ENCODE results near the gene HHIPL1.

HHIPL1 gene

DNA sequence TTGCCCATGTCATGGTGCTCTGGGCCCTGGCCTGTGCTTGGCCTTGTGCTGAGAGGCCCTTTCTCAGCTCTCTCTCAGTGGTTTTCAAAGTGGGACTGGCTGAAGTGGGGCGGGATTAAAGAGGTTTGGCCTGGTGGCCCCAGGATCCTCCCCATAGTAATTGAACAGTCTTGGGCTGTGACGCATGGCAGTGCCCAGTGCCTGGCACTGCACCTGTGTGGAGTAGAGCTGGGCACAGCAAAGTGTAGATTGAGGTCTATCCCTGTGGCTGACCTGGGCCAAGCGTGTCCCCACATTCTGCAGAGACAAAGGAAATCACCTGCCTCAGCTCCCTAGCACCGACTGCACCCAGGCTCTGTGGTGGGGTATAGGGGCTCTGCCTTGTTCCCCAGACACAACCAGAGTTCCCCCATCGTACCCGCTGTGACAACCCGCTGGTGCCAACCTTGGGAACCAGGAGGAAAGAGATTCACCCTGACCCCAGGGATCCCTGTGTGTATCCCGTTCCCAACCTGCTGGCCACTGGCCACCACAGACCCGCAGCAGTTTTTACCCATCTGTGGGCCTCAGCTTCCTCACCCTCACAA lies 29.2 kb downstream of the HHIPL1 start:
- Histone ChIP-seq H3K27me3 (replicated peaks) (peaks cover 3% of the 10 kb centered on the region), H3K27ac (no peak overlapping the region), H3K4me3 (ENCODE audit: low read depth, low read length) (no peak overlapping the region), H3K36me3 (replicated peaks) (no peaks in the 10 kb centered on the region)
- TF ChIP-seq, protein P1, sequence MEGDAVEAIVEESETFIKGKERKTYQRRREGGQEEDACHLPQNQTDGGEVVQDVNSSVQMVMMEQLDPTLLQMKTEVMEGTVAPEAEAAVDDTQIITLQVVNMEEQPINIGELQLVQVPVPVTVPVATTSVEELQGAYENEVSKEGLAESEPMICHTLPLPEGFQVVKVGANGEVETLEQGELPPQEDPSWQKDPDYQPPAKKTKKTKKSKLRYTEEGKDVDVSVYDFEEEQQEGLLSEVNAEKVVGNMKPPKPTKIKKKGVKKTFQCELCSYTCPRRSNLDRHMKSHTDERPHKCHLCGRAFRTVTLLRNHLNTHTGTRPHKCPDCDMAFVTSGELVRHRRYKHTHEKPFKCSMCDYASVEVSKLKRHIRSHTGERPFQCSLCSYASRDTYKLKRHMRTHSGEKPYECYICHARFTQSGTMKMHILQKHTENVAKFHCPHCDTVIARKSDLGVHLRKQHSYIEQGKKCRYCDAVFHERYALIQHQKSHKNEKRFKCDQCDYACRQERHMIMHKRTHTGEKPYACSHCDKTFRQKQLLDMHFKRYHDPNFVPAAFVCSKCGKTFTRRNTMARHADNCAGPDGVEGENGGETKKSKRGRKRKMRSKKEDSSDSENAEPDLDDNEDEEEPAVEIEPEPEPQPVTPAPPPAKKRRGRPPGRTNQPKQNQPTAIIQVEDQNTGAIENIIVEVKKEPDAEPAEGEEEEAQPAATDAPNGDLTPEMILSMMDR (IDR thresholded peaks at IDR 0.05; ENCODE audit: low read depth, low read length, missing control alignments) = no peak
- no peak for DNase-seq
- in situ Hi-C loops (cut with HindIII; ENCODE audit: low pct_ligation_motif_present, low sequenced_read_pairs) = no loop called here

DNA sequence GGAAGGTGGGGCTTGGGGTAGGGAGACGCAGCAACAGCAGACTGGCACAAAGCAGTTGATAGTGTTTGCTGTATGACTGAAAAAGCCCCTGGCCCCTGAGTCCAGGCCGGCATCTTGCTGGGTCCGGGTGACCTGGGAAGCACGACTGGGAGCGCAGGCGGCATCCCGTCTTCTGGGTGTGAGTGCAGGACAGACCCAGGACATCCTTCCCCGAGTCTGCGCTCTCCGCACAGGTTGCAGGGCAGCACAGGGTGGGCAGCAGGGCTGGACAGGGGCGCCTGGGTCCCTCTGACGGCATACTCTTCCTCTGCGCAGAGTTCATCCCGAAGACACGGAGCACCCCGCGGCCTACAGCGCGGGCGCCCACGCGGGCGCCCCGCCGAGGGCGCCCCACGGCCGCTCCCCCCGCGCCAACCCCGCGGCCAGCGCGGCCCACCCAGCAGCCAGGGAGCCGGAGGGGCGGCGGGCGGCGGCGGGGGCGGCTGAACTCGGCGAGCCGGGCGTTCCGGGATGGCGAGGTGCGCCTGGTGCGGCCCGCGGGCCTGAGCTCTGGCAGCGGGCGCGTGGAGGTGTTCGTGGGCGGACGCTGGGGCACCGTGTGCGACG lies 29.9 kb downstream of the HHIPL1 start:
- no peaks in the 10 kb centered on the region for H3K36me3 ChIP-seq (replicated peaks)
- TF ChIP-seq, protein P1 (IDR thresholded peaks at IDR 0.05; ENCODE audit: low read depth, low read length, missing control alignments) = no peak
- H3K27me3 ChIP-seq (replicated peaks) = peaks cover 3% of the 10 kb centered on the region
- in situ Hi-C loops (cut with HindIII; ENCODE audit: low pct_ligation_motif_present, low sequenced_read_pairs) = no loop called here
- DNase-seq = no peak
- no peak overlapping the region for H3K4me3 ChIP-seq (ENCODE audit: low read depth, low read length)
- H3K27ac ChIP-seq = no peak overlapping the region

DNA sequence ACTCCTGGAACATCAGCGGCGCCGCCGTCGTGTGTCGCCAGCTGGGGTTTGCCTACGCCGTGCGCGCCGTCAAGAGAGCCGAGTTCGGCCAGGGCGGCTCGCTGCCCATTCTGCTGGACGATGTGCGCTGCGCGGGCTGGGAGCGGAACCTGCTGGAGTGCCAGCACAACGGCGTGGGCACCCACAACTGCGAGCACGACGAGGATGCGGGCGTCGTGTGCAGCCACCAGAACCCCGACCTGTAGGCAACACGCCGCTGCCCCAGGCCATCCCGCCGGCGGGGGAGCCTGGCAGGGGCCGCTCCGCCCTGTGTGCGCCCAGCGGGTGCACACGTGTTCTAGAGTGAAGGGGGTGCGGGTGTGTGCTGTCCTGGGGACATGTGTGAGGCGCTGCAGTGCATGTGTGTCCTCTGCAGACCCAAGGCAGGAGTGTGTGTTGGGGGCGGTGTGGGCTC lies 30.5 kb downstream of the HHIPL1 start:
- no peak for DNase-seq
- Histone ChIP-seq H3K4me3 (ENCODE audit: low read depth, low read length) (no peak overlapping the region), H3K36me3 (replicated peaks) (no peaks in the 10 kb centered on the region), H3K27me3 (replicated peaks) (peaks cover 3% of the 10 kb centered on the region), H3K27ac (no peak overlapping the region)
- TF ChIP-seq, protein P1 (IDR thresholded peaks at IDR 0.05; ENCODE audit: low read depth, low read length, missing control alignments) = no peak
- in situ Hi-C loops (cut with HindIII; ENCODE audit: low pct_ligation_motif_present, low sequenced_read_pairs) = no loop called here

DNA sequence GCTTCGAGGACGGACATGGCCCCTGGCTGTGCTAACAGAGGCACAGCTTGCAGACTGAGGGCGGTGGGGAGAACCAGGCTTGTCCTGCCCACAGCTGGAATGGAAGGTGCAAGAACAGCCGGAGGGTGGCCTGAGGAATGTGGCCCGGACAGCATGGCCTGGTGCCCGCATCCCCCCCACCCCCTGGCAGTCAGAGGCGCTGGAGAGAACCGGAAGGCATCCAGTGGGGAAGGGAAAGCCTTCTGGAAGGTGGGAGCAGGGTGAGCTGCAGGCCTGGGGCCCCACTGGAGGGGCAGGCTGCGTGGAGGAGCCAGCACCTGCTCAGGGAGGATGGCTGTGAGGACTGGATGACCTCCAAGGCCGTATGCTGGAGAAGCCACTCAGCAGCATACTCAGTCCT lies 31.0 kb downstream of the HHIPL1 start:
- TF ChIP-seq, protein P1 (IDR thresholded peaks at IDR 0.05; ENCODE audit: low read depth, low read length, missing control alignments) = no peak
- peaks cover 3% of the 10 kb centered on the region for H3K27me3 ChIP-seq (replicated peaks)
- H3K27ac ChIP-seq = no peak overlapping the region
- DNase-seq = no peak
- no peak overlapping the region for H3K4me3 ChIP-seq (ENCODE audit: low read depth, low read length)
- H3K36me3 ChIP-seq (replicated peaks) = no peaks in the 10 kb centered on the region
- in situ Hi-C loops (cut with HindIII; ENCODE audit: low pct_ligation_motif_present, low sequenced_read_pairs) = no loop called here

DNA sequence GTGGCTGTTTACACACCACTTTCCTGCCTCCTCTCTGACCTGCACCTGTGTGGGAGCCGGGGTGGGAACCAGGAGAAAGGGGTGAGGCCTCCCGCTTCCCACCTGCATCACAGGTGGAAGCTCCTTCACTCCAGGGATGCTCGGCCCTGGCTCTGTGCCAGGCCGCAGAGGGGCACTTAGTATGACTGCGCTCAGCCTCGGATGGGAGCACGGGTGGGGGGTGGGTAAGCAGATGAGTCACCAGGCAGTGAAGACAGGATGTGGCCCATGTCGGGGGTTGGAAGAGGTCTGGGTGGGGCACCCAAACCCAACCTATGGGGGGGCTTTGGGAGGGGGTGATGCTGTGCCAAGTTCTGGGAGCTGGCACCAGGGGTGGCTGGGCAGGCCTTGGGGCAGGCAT lies 31.7 kb downstream of the HHIPL1 start:
- in situ Hi-C loops (cut with HindIII; ENCODE audit: low pct_ligation_motif_present, low sequenced_read_pairs) = no loop called here
- H3K4me3 ChIP-seq (ENCODE audit: low read depth, low read length) = no peak overlapping the region
- H3K27me3 ChIP-seq (replicated peaks) = peaks cover 3% of the 10 kb centered on the region
- H3K36me3 ChIP-seq (replicated peaks) = no peaks in the 10 kb centered on the region
- DNase-seq = no peak
- H3K27ac ChIP-seq = no peak overlapping the region
- TF ChIP-seq, protein P1 (IDR thresholded peaks at IDR 0.05; ENCODE audit: low read depth, low read length, missing control alignments) = no peak
